A549 treated with DMSO at 1 μM for 4 hours (cell line): ENCODE measurements around the gene CREG1. TPM values are rescaled to one million over a fixed set of nuclear protein-coding genes. Genes with fewer than 3 reads are reported as not detected.

Source experiments
- total RNA-seq: library from RNA; stranded (reverse); fragments of 200-300 nt; extraction: Qiagen RNA extraction; gene quantifications from 5 replicates; pipeline ENCODE4 v1.2.3, GENCODE V29; 2022; ENCODE audit warnings: low read depth

Gene CREG1
- 73.3 to 109 TPM (median 96.6 TPM) in 5 replicates for total RNA-seq

GRCh38 chr1:167553136-167554027 is at the start of gene CREG1:
Gene CREG1 (minus strand): TSS chr1:167553762.

GRCh38 chr1:167518331-167518700 is 35.2 kb downstream of the CREG1 start, which contains the start of gene CD247:
Gene CD247 (minus strand): TSS chr1:167518529. CDS start chr1:167518465, 64 bp downstream.

Other genes starting within 250 kb of the CREG1 start
- 0.15 to 0.31 TPM (median 0.19 TPM) in 4 of 5 replicates, not detected in the other for gene CD247, start 35.2 kb downstream of the CREG1 start, total RNA-seq
- gene RCSD1, start 76.5 kb upstream of the CREG1 start, total RNA-seq = 0.06 to 0.09 TPM (median 0.08 TPM) in 4 of 5 replicates, not detected in the other
- 94.8 to 150 TPM (median 132 TPM) in 5 replicates for gene MPZL1, start 168.2 kb upstream of the CREG1 start, total RNA-seq